GM04503 (cell line): ENCODE measurements around the gene ELFN1.

Experiments used
- DNase-seq: peaks from one replicate; pipeline ENCODE4 v3.0.0-alpha.2; 2012; ENCODE audit warnings: low read depth

Gene ELFN1

GRCh38 chr7:1669954-1670893, at the start of gene ELFN1:
ELFN1 (plus strand) TSS chr7:1670277; CDS start chr7:1744597, 74,320 bp downstream.
- DNase-seq: no peak

DNA sequence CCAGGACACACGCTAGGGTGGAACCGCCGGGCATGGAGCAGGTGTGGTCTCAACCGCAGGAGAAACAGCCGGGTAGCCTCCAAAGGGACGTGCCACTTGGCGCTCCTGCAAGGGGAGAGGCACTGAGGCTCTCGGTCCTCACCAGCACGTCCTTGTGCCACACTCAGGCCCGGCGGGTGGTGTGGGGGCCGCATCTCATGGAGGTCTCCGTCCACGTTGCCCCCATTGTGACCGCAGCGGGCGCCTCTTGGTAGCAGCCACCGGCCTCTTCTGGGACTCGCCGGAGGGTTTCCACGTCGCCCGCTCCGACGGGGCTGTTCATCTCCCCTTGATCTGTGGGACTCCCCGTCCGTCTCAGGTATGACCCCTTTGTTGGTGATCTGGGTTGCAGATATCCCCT, 49.2 kb upstream of the ELFN1 start:
- DNase-seq: no peak

DNA sequence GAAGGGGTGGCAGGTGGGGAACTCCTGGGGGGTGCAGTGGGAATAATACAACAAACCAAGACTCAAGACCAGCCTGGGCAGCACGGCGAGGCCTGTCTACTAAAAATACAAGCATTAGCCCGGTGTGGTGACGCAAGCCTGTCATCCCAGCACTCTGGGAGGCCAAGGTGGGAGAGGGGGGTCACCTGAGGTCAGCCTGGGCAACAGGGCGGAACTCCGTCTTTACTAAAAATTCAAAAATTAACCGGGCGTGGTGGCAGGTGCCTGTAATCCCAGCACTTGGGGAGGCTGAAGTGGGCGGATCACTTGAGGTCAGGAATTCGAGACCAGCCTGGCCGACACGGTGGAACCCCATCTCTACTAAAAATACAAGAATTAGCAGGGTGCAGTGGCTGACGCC, 48.4 kb upstream of the ELFN1 start:
- DNase-seq: no peak

DNA sequence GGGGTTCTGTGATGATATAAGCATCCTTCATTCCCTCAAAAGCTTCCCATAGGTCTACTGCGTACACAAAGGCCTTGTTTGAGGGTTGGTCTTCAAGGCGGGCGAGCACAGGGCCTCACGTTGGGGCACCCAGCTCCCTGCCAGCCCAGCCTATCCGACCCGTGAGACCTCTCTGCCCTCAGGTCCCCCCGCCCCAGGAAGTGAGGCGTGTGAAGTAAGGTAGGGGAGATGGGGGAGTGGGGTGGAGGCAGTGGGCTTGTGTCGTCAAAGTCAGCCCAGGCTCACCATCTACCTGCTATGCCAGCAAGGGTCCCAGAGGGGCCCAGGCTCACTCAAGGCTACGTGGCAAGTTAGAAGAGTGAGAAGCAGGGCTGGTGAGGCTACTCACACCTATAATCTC, 47.6 kb upstream of the ELFN1 start:
- DNase-seq: no peak

DNA sequence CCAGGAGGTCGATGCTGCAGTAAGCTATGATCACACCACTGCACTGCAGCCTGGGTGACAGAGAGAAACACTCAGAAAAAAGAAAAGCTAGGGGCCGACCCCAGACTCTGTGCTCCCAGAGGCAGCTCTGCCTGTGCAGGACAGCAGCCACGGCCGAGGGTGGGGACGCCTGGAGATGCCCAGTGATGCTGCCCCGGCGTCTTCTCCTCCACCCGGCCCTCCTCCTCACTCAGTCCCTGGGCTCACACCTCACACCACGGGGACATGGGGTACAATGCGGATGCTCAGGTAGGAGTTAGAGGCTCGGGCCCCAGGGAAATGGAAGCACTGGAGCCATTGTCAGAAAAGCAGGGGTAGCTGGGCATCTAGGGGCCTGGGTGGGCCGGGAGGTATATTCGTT, 46.3 kb upstream of the ELFN1 start:
- no peak for DNase-seq

GRCh38 chr7:1624999-1625927, 44.8 kb upstream of the ELFN1 start:
- no peak for DNase-seq

DNA sequence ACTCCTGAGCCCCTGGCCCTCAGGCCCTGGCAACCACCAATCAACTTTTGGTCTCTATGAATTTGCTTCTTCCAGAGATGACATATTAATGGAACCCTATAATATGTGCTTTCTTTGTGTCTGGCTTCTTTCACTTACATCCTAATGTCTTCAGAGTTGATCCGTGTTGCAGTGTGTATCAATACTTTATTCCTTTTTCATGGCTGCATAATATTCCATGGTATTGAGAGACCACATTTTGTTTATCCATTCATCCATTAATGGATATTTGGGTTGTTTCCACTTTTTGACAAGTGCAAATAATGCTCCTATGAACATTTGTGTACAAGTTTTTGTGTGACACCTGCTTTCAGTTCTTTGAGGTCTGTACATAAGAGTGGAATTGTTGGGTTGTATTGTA, 43.3 kb upstream of the ELFN1 start:
- no peak for DNase-seq

DNA sequence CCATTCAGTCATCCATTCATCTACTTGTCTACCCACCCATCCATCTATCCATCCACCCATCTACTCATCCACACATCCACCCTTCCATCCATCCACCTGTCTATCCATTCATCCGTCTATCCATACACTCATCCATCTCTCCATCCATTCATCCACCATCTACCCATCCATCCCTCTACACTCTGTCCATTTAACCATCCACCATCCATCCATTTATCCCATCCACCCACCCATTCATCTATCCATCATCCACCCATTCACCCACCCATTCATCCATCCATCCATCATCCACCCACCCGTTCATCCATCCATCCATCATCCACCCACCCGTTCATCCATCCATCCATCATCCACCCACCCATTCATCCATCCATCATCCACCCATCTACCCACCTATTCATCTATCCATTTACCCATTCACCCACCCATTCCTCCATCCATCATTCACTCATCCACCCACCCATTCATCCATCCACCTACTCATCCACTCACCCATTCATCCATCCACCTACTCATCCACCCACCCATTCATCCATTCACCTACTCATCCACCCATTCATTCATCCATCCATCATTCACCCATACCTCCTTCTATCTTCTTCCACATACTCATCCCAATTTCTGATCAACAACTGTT, 39.3 kb upstream of the ELFN1 start:
- DNase-seq: no peak

DNA sequence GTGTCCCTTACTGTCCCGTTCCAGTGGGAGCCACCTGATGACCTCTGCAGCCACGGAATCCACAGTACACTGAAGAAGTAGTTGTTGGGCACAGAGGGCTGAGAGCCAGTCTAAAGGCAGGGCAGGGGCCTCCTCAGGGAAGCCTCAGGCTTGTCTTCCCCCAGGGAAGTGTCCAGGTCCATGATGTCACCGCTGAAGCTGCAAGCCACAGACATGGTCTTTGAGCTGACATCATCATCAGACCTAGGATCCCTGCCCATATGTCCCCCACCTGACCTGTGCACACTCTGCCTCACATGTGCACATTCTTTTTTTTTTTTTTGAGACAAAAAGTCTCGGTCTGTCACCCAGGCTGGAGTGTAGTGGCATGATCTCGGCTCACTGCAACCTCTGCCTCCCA, 38.4 kb upstream of the ELFN1 start:
- DNase-seq: no peak

GRCh38 chr7:1632506-1632905, 37.6 kb upstream of the ELFN1 start:
- no peak for DNase-seq

GRCh38 chr7:1632916-1633785, 36.9 kb upstream of the ELFN1 start:
- DNase-seq: no peak

DNA sequence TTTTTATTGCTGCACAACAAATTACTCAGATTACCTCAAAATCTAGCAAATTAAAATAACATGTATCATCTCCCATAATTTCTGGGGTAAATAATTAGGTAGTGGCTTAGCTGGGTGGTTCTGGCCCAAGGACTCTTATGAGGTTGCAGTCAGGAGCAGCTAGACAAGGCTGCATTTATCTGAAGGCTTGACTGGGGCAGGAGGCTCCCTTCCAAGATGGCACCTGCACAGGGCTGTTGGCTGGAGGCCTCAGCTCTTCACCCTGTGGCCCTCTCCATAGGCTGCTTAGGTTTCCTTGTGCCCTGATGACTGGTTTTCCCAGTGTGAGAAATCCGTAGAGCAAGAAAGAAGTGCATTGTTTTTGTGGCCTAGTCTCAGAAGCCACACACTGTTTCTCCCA, 34.7 kb upstream of the ELFN1 start:
- no peak for DNase-seq

DNA sequence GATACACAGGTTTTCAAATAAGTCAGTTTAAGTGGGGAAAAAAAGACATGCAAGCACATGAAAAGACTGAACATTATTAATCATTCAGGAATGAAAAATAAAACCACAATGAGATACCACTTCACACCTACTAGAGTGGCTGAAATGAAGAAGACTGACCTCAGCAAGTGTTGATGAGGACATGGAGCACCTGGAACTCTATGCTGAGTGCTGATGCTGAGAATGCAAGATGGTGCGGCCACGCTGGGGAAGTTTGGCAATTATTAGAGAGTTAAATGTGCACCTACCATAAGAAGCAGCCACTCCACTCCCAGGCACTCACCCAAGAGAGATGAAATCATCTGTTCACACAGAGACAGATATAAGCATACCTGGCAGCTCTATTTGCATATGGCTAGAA, 32.9 kb upstream of the ELFN1 start:
- DNase-seq: no peak

DNA sequence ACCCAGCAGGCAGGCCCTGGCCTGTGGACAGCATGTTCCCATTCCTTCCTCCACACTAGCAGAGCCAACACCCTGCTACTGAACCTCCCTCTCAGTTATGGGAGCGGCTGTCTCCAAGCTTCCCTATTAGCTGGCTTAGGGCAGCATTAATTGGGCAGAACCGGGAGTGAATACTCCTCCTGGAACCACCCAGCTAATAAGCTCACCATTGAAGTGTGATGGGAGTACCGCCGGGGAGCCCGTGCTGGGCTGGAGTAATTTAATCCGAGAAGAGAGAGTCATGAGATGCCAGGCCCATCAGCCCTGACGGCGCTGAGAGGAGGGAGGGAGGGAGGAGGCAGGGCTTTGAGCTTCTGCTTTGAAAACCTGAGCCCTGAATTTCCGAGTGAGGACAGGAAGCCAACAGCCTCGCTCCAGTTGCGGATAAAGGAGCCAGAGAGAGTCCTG, 31.8 kb upstream of the ELFN1 start:
- no peak for DNase-seq

- DNase-seq: no peak
Observed at GRCh38 chr7:1639071-1639470, 31.0 kb upstream of the ELFN1 start.

- DNase-seq: no peak
Observed at GRCh38 chr7:1639532-1640175, 30.4 kb upstream of the ELFN1 start.

DNA sequence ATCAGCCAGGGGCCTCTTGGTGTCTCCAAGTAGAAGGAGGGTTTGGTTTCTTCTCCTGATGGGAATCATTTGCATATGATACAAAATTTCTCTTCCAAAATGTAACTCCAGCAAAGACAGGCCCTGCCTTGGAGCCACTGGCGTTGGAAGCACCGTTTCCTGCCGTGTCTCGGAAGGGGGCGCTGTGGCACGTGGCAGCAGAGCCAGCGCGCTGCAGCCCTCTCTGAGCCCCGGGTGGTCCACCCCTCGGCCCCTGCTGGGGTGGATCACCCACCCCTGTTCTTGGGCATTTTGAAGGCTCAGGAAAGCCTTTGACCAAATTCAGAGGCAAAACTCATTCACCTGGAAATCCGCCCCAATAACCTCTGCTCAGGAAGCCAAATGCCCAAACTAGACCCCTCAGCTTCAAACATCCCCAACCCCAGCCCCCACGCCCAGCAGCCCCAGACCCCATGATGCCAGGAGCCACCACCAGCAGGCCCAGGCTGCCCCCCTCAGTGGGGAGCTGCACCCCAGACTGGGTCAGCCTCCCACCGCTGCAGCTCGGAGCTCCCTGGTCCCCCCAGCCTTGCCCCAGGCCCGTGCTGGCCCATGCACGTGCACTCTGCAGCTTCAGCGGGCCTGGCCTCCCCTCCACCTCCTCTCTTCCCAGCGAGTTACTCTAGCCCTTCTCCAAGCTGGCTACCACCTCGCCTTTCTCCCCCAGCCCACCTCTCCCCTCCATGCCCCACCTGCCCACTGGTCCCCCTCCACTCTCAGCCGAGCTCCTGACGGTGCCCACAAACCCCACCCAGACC, 29.5 kb upstream of the ELFN1 start:
- DNase-seq: no peak

DNA sequence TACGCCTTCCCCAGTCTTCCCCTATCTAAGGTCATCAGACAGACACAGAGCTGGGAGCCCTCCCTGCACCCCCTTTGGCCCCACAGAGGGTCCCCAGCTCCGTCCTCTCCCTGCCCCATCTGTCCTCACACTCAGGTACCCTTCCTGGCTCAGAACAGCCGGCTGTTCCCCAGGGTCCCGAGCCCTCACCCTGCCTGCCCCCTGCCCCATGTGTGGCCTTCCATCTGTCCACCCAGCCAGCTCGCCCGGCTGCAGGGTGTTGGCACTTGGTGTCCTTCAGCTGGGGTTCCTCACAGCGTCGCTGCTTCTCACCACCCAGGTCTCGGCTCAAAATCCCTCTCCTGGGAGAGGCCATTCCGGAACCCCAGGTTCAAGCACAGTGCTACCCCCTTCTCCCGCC, 28.9 kb upstream of the ELFN1 start:
- DNase-seq: no peak

GRCh38 chr7:1641661-1642260, 28.3 kb upstream of the ELFN1 start:
- DNase-seq: no peak

DNA sequence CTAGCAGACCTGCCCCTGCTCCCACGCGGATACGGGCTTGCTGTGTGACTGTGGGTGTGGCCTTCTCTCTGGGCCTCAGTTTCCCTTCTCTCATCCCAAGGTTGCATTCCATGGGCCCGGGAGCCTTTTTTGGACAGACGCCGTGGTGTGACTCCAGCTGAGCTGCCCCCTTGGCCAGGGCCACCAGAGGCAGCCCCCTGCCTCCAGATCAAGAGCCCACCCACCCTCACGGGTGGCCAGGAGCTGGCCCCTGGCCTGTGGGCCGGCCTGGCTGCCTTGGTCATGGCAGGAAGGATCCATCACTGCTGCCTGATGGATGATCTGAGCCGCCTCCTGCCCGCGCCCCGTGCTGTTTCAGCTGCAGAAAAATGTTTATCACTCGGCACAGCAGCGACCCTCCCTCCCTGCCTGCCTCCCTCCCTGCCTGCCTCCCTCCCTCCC, 27.8 kb upstream of the ELFN1 start:
- DNase-seq: no peak
